Activated gamma-delta T cell (primary cell): ENCODE data around the gene SDC1.
"Not testable (repeated sequence)": the region's sequence is repeated elsewhere in the genome, so short reads cannot be mapped to it uniquely, and the experiment has no call there.

Source experiments
- DNase-seq: peaks from one replicate; lab custom pipeline; 2025; lab: John Stamatoyannopoulos, UW

SDC1 gene

GRCh38 chr2:20197192-20197591, 27.7 kb downstream of the SDC1 start:
- no peak for DNase-seq

- no peak for DNase-seq
Observed at GRCh38 chr2:20196657-20197161, 28.2 kb downstream of the SDC1 start.

DNA sequence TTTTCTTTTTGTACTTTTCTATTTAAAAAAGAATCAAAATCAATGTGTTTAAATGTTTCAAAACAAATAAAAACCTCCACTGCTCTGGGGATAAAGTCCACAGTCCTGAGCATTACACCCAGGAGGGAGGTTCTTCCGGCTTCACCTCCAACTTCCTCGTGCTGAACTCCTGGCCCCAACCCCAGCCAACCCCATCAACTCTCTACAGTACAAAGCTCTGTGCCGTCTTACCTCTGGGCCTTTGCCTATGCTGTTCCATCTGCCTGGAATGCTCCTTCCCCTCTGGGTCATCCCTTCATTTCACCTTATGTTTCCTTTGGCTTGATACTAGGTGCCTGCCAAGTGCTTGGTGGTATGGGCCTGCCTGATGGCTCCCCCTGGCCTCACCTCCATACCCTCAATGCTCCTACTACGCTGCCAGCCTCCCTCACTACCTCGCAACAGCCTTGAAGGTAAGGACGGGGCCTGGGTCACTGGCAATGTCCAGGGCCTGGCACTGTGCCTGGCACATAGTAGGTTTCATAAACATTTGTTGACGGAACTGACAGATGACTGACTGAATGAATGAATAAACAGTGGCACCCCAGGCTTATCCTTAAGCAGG, 28.8 kb downstream of the SDC1 start:
- no peak for DNase-seq

DNA sequence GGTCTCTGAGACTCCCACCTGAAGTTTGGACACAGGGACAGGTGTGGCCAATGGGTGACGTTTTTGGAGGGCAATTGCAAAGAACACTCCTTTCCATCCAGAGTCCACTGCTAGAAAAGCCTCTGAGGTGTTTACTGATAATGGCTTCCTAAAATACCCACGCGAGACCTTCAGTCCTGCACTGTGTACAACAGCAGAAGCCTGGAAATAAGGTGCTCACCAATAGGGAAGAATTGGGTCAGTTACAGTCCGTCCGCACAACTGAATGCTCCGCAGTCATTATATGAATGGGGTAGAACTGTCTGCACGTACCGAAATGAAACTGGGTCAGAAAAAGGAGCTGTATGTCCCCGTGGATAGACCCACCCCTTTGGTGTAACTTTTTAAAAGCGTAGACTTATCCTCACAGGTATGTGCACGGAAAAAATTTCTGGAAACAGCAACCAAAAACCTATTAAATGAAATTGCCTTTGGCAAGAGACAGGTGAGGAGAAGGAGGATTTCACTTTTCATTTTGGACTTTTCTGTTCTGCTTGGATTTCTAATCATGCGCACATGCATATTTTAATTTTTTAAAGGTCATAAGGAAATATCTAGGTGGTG, 29.4 kb downstream of the SDC1 start:
- DNase-seq = no peak

DNA sequence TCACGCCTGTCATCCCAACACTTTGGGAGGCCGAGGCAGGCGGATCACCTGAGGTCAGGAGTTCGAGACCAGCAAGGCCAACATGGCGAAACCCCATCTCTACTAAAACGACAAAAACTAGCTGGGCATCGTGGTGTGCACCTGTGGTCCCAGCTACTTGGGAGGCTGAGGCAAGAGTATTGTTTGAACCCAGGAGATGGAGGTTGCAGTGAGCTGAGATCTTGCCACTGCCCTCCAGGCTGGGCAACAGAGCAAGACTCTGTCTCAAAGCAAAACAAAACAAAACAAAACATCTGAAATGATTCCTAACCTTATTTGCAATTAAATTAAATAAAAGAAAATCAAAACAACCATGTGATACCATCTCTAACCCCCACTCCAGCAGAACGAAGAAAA, 29.9 kb downstream of the SDC1 start:
- not testable (repeated sequence) for DNase-seq

DNA sequence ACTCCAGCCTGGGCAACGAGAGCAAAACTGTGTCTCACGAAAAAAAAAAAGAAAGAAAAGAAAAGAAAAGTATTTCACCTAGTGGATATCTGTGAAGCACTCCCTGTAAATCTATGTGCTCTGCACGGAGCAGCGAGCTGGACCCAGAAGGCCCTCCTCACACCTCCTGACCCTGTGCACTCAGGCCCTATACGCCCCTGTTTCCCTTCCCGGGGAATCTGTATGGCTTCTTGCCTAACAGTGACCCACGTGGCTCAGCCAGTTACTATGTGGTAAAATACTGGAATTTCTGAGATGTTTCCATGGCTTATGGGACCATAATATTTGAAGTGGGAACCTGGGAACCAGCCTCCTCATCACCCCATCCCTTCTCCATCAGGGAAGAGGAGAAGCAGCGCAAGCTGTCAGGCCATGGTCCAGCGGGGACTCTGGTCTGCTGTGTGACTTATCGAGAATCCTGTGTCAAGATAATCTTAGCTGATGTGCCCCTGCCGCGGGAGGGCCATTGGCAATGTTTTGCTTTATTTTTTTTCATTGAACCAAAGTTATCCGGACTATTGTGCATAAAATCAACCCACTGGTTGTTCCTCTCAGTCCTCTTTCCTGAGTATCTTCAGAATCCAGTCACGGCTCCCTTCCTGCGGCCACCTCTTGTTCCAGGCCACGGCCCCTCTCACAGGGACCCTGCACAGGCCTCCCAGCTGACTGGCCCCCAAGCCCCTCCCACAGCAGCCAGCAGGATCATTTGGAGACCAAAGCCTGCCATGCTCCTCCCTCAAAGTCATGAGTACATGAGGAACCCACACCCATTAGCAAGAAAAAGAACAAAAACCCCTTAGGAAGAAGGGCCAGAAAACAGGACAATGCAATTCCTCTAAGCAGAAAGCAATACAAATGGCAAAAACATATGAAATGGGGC, 30.6 kb downstream of the SDC1 start:
- no peak for DNase-seq

DNA sequence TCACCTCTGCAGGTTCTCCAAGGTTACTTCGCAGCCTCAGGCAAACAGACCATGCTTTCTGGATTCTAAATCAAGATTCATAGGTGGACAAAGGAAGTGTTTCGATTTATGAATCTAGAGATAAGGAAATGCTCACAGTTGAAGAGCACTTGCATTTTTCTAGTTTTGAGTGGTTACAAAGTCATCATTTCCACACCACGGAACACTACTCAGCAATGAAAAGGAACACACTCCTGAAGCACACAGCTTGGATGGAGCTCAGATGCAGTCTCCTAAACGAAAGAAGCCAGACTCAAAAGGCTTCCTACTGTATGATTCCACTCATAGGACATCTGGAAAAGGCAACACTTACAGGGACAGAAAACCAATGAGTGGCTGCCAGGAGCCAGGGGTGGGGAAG, 31.7 kb downstream of the SDC1 start:
- no peak for DNase-seq

- DNase-seq = no peak
Observed at GRCh38 chr2:20192781-20193180, 32.1 kb downstream of the SDC1 start.

DNA sequence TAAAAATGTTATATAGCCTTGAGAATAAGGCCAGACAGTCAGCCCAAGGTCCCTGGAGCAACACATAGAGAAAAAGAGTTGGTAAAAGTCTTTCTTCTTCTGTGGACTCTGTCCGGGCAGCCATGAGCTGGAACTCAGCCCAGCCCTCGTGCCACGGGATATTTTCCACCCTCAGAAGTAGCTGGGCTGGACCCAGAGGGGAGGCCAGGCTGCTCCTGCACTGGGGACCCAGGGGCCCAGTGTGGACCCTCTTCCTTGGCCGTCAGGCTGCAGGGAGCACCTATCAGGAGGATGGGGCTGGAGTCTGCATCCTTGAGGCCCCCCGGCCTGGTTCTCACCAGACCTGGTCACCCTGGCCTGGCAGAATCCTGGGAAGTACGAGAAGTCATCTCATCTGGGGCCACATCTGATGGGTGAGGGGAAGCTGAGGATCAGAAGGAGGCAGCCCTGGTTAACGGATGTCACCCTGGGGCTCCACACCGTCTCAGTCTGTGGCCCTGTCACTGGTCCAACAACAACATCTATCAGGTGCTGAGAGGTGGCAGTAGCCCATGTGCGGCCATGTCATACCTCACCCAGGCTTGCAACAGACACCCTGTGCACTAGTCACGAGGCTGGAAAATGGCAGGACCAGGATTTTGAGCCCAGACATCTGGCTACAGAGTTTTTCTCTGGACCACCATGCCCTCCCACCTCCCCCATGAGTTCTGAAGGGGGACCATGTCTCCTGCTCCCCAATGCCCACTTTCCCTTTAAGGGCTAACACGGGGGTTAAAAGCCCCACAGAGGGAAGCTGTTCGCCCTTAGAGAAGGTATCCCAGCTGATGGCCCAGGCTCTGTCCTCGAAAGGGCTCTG, 33.0 kb downstream of the SDC1 start:
- DNase-seq = no peak

GRCh38 chr2:20190876-20191713, 33.8 kb downstream of the SDC1 start:
- DNase-seq = no peak

- no peak for DNase-seq
Observed at GRCh38 chr2:20190170-20190569, 34.8 kb downstream of the SDC1 start.

DNA sequence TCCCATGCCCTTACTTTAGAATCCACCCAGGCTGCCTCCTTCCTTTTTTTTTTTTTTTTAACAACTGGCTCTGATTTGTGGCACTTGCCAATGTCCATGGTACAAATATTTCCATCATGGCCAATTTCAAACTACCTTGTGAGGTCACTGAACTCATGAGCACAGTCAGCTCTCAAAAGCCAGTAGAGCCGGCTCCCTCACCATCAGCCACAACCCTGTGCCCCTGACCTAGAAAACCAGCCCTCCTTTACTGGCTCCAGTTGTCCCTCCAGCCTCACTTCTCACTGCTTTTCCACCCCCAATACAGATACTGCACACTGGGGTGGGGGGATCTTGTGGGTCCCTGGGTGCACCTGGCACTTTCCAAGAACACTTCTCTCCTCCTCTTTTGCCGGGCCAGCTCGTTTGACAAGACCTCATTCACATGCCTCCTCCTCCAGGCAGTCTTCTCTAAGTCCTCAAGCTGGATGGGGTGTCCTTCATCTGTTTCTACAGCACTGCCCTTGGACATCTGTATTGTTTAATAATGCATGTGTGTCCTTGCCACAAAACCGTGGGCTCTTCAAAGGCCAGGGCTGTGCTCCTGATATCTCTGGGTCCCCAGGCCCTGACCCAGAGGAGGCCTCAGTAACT, 35.5 kb downstream of the SDC1 start:
- no peak for DNase-seq

- no peak for DNase-seq
Observed at GRCh38 chr2:20188851-20189250, 36.1 kb downstream of the SDC1 start.

DNA sequence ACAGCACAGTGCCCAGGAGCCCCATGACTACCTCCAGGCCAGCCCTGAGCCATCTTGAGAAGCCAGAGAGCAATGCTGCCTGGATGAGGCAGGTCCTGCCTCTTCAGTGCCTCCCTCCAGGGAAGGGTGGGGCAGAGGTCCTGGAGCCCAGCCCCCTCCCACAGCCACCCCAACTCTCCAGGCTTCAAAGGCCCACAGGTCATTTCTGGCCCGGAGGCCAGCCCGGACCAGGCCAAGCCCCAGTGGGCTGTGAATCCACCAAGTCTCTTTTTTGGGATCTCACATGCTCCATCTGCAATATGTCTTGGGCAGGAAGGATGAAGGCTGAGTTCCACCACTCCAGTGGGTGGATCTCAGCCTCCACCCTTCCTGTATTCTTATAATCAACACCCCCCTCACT, 36.7 kb downstream of the SDC1 start:
- DNase-seq = no peak

GRCh38 chr2:20187331-20187730, 37.6 kb downstream of the SDC1 start:
- DNase-seq = no peak

GRCh38 chr2:20186855-20187187, 38.1 kb downstream of the SDC1 start:
- DNase-seq = no peak

GRCh38 chr2:20186078-20186854, 38.7 kb downstream of the SDC1 start:
- DNase-seq = no peak

DNA sequence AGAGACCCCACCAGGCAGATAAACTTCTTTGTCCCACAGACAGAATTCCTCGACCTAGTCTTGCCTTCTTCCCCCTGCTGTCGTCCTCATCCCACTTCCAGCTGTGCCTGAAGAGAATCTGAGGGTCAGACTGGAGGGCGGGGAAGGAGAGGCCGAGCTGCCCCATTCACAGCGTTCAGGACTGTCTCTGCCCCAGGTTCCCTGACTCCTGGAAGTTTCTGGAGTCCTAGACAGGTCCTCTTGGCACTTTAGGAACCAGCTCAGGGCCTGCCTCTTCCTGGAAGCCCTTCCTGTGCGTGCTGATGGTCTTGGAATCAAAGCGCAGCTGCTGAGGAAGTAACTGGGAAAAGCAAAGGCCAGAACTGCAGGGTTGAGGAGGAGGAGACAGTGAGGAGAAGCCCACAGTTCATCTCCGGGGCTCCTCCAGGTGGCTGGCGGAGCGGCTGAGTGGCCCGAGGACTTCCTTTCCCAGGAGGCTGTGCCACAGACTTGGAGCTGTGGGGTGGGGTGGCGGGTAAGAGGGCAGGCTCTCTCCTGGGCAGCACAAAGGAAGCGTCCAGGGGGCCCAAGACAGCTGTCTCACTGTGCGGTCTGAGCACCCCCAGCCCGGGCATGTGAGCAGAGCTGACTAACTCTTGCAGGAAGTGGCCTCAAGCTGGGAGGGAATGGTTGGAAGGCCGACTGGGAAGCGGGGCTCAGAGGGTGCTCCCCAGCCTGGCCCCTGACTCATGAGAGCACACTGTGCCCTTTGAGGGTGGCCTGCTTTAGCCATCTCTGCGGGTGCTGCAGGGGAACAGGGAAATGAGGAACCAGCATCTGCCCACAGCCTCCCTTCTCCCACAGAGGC, 39.5 kb downstream of the SDC1 start:
- DNase-seq = no peak
